HL-60 (cell line): Measurements from ENCODE around the gene ARL4C.

ENCODE experiments used
- DNase-seq, 2 experiments: peaks; one replicate each; pipeline ENCODE4 v3.0.0-alpha.2; 2010 to 2020; ENCODE audit warnings: low read depth in 1 of 2, low spot score in 1 of 2
- H3K27ac ChIP-seq: fragments of 250-450 bp; sonication (Bioruptor Pico); replicated peaks from 2 replicates; pipeline ENCODE4 v1.5.1; 2020; ENCODE audit warnings: mild to moderate bottlenecking, moderate library complexity
- H3K27me3 ChIP-seq: fragments of 250-450 bp; sonication (Bioruptor Pico); 2 replicates; pipeline ENCODE4 v1.5.1; 2021; ENCODE audit warnings: mild to moderate bottlenecking, moderate library complexity; ENCODE audit not compliant: insufficient read depth, poor library complexity, severe bottlenecking
- H3K4me3 ChIP-seq: replicated peaks from 2 replicates; pipeline ENCODE4 v1.5.1; 2011; ENCODE audit warnings: mild to moderate bottlenecking, control low read depth, low read length; ENCODE audit not compliant: insufficient read depth
- CTCF ChIP-seq: IDR thresholded peaks from one replicate; pipeline ENCODE4 v1.5.1; 2011; ENCODE audit warnings: low read length, control low read depth, inconsistent platforms; ENCODE audit not compliant: insufficient read depth
- GABPA ChIP-seq: IDR thresholded peaks from 2 replicates; pipeline ENCODE4 v1.6.1; 2012; ENCODE audit warnings: low read depth
- POLR2AphosphoS5 ChIP-seq: IDR thresholded peaks from 2 replicates; pipeline ENCODE4 v1.6.1; 2012; ENCODE audit warnings: low read depth
- REST ChIP-seq: IDR thresholded peaks from 2 replicates; pipeline ENCODE4 v1.6.1; 2012; ENCODE audit warnings: low read depth; ENCODE audit not compliant: insufficient replicate concordance
- SPI1 ChIP-seq: IDR thresholded peaks from 2 replicates; pipeline ENCODE4 v1.6.1; 2012; ENCODE audit warnings: low read depth, mild to moderate bottlenecking, borderline replicate concordance
- long read RNA-seq: library from polyadenylated mRNA; unstranded; transcript quantifications from one replicate; pipeline ENCODE4 v2.0.0, GENCODE V29; 2020

The ARL4C gene, protein sequence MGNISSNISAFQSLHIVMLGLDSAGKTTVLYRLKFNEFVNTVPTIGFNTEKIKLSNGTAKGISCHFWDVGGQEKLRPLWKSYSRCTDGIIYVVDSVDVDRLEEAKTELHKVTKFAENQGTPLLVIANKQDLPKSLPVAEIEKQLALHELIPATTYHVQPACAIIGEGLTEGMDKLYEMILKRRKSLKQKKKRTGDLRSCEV
- long read RNA-seq, result 0 reads

GRCh38 chr2:234496835-234497593, at the start of gene ARL4C:
Gene ARL4C, minus strand, starts transcription at chr2:234497081. Its CDS starts 495 bp downstream, at chr2:234496586.
- no peak for TF ChIP-seq SPI1
- TF ChIP-seq REST, result peak; percentile 66
- peak in 1 of 2 experiments; percentile 13 for DNase-seq
- Histone ChIP-seq H3K27ac (no peak within 1 kb of the TSS; the same call in 1 of the 2 replicates), H3K4me3 (peak within 1 kb of the TSS; percentile 62), H3K27me3 (no peaks in the 10 kb centered on the region)

DNA sequence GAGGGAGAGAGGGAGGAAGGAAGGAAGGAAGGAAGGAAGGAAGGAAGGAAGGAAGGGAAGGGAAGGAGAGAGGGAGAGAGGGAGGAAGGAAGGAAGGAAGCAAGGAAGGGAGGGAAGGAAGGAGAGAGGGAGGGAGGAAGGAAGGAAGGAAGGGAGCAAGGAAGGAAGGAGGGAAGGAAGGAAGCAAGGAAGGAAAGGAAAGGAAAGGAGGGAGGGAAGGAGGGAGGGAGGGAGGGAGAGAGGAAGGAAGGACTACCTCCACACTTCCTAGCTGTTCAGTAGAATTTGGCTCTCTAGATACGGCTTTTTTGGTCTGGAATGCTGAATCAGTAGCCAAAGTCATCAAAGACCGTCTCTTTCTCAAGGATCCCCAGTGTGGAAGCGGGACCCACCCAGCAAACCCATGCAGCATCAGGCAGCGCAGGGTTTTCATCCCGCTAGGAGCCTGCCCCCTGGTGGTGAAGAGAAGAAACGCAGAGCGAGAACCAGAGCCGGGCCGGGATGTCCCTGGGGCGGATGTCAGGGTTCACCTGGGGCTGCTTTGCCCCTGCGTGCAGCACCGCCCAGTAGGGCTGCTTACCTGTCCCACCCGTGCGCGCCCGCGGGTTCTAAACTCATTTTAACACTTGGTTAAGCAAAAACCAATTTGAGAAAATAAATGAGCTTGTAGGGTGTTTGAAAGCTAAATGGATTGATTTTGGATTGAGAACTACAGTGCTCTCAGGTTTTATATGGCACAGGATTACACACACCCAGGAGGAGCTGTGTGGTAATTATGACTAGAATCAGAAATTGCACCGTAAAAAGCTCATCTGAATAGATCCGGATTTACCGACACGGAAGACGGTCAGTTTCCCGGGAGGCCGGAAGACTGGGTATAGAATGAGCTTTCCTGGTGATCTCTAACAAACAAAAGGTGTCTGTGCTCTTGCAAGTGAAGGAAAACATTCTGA, 48.1 kb upstream of the ARL4C start:
- Histone ChIP-seq H3K4me3 (no peak overlapping the region), H3K27me3 (no peaks in the 10 kb centered on the region), H3K27ac (no peak overlapping the region)
- peak; percentile 6 to 51 for DNase-seq
- TF ChIP-seq POLR2AphosphoS5 (no peak), CTCF (peak; percentile 68), GABPA (no peak)

- no peak overlapping the region for H3K4me3 ChIP-seq
- DNase-seq, result no peak
- no peaks in the 10 kb centered on the region for H3K27me3 ChIP-seq
- no peak overlapping the region for H3K27ac ChIP-seq
- TF ChIP-seq GABPA, result no peak
- TF ChIP-seq REST, result no peak
- TF ChIP-seq CTCF, result no peak
Observed at GRCh38 chr2:234542742-234543141, 45.9 kb upstream of the ARL4C start.

DNA sequence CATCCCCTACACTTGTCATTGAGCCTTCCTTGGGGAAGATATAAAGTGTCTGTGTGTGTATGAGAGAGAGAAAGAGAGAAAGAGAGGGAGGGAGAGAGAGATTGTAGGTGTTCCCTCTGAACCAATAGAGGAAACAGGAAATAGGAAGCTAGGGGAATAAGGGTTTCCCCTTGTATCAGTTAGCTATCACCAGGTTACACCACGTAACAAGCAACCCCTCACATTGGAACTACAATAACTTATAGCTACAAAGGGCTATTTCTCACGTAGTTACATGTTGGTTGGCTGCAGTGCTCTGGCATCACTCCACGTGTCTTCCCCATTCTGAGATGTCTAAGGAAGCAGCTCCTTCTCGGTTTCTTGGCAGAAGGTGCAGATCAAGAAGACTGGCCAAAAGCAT, 41.0 kb upstream of the ARL4C start:
- TF ChIP-seq REST (no peak), POLR2AphosphoS5 (no peak), CTCF (no peak), GABPA (no peak), SPI1 (no peak)
- no peak overlapping the region for H3K27ac ChIP-seq

More for the DNA sequence above, 41.0 kb upstream of the ARL4C start:
- no peak for DNase-seq
- Histone ChIP-seq H3K27me3 (no peaks in the 10 kb centered on the region), H3K4me3 (no peak overlapping the region)
